DMS53 treated with DMSO at 0.1 percent for 48 hours (cell line): ENCODE data around the gene DLL4.

Source experiments
- DNase-seq: peaks from one replicate; lab custom pipeline; 2025; ENCODE audit not compliant: unreplicated experiment; lab: John Stamatoyannopoulos, UW

DLL4 gene

DNA sequence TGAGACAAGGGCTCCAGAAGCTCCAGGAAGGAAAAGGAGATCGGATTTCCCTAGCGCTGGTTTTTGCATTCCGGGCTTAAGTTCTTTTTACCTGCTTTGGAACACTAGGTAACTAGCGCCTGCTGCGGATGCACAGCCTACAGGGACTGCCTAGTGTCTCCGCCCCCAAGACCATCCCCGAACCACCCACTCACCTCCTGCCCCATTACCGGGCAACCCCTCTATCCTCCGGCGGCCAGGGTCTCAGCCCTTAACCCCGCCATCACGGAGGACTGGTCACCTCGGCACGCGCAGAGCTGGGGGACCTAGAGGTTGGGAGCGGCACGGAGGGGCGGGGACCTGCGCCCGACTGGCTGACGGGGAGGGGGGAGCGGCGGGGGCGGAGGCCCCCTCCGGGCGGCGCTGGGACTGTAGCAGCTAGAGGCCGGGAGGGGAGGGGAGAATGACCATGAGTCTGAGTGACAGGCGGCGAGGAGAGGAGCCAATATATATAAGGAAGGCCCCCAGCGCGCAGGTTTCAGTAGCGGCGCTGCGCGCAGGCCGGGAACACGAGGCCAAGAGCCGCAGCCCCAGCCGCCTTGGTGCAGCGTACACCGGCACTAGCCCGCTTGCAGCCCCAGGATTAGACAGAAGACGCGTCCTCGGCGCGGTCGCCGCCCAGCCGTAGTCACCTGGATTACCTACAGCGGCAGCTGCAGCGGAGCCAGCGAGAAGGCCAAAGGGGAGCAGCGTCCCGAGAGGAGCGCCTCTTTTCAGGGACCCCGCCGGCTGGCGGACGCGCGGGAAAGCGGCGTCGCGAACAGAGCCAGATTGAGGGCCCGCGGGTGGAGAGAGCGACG, at the start of gene DLL4:
Gene DLL4, plus strand, starts transcription at position 520 of the 839 bp plus-strand sequence. CDS start 329 bp downstream, outside the sequence.
- DNase-seq: peak; percentile 88

- DNase-seq: no peak
These were observed 49.5 kb upstream of the DLL4 start for GRCh38 chr15:40879609-40880008.

GRCh38 chr15:40881351-40881750, 47.8 kb upstream of the DLL4 start:
- no peak for DNase-seq

DNA sequence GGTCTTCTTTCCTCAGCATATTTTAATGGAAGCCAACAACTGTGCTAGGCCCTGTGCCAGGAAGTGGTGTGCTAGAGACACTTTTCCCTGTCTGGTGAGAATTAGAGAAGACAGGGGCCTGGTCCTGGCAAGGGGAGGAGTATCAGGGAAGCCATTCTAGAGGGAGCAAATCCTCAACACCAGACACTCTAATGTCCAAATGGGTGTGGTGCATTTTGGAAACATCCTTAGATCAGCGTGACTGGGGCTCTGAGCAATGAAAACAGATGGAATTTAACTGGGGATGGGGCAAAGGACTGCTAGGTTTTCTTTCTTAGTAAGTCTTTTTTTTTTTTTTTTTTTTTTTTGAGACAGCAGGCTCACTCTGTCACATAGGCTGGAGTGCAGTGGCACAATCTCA, 42.6 kb upstream of the DLL4 start:
- DNase-seq: no peak

GRCh38 chr15:40889112-40889511, 40.0 kb upstream of the DLL4 start:
- no peak for DNase-seq

DNA sequence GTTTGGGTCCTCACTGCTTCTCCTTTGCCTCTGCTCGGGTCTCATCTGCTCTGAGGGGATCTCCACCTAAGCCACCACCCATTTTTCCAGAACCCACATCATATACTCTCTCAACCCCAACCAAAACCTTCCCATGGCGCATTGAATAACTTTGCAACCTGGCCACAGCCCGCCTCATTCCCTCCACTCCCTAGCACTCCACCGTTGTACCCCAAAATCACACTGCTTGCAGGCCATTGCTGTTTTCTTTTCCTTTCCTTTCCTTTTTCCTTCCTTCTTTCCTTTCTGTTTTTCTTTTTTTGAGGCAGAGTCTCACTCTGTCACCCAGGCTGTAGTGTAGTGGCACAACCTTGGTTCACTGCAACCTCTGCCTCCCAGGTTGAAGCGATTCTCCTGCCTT, 38.0 kb upstream of the DLL4 start:
- DNase-seq: no peak

GRCh38 chr15:40891810-40892446, 37.2 kb upstream of the DLL4 start:
- DNase-seq: peak; percentile 62

DNA sequence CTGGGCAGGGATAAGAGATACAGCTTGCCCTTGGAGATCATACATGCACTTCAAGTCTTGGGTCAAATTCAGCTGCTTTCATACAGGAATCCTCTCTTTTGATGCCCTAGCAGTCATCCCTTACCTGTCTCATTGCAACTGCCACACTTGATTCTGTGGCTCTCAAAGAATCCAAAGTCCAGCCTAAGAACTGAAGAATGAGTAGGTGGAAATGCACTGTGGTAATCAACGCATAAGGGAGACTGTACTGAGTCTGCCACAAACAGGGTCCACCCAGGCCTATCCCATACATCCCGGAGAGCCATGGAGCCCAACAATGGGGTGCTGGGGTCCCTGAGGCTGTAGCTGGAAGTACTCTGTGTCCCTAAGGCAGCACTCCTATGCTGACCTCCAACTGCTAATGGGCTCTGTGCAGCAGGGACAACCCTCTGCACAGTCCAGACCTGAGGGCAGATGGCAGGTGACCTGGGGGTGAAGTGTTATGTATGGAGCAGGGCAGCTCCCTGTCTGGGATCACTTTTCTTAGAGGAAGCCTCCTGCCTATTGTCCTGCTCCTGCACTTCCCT, 36.6 kb upstream of the DLL4 start:
- no peak for DNase-seq

DNA sequence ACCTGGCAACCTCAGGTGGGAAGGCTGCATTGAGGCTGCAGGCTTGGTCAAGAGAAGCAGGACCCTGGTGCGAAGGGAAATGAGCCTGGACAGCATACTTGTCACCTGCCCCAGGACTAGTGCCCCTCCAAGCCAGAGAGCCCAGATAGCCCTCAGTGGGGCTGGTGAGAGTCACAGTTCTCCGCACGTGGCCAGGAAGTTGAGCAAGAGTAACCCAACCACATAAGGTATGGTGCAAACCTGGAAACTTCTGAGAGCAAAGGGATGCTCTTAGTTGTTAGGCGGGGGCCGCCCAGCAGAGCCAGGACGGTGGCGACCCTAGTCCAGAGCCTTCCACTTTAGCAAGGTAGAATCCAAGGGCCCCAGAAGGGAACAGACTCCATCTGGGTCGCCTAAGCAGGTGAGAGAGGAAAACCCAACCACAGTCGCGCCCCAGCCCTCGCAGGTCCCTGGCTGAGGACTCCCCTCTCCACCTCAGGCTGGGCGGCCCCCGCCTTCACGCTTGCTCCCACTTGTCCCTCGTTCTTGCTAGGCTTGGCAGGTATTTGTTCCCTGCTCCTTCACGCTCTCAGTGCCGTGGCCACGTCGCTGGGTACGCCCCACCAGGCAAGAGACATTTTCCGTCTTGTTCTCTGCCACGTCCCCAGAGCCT, 36.0 kb upstream of the DLL4 start:
- DNase-seq: no peak

DNA sequence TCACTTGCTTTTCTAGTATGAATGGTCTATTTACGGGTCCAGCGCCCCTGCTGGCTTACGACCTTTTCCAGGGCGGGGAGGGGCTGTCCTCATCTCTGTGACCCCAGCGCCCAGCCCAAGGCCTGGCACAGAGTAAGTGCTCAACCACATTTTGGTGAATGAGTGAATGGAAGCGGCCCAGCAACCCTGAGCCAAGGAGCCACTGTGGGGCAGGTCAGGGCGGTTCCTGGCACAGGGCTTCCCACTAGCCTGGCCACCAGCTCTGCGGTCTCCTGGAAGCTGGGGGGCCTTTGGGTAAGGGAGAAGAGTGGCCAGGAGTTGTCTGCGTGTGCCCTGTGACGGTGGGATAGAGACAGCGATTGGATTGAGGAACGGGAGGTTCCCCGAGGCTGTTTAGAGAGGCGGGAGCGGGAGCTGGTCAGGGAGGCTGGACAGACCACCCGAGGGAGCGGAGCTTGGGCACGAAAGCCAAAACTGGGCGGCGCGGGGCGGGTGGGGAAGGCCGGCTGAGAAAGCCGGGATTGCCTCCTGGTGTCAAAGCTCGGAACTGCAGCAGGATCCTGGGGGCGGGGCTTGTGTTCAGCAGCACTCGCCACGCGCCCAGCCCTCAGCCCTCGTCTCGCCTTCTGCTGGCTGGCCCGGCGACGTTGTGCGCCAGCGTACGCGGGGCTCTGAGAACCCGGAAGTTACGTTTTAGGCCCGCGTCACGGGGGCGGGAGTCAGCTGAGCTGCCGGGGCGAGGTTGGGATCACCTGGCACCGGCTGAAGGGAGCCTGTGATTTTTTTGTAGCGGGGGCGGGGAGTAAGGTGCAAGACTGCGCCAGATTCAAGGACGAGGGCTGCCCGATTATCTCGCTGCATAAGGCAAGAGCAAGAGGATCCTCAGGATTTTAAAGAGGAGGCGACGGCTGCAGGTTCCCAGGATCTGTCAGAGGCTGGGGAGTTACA, 35.1 kb upstream of the DLL4 start, which contains the start of gene VPS18:
Gene VPS18, plus strand, starts transcription at position 718 of the 948 bp plus-strand sequence. CDS start 319 bp downstream, outside the sequence.
- DNase-seq: peak; percentile 86

- no peak for DNase-seq
These were observed 34.3 kb upstream of the DLL4 start for GRCh38 chr15:40894681-40895448.

- DNase-seq: no peak
These were observed 29.5 kb upstream of the DLL4 start for GRCh38 chr15:40899536-40900207.

DNA sequence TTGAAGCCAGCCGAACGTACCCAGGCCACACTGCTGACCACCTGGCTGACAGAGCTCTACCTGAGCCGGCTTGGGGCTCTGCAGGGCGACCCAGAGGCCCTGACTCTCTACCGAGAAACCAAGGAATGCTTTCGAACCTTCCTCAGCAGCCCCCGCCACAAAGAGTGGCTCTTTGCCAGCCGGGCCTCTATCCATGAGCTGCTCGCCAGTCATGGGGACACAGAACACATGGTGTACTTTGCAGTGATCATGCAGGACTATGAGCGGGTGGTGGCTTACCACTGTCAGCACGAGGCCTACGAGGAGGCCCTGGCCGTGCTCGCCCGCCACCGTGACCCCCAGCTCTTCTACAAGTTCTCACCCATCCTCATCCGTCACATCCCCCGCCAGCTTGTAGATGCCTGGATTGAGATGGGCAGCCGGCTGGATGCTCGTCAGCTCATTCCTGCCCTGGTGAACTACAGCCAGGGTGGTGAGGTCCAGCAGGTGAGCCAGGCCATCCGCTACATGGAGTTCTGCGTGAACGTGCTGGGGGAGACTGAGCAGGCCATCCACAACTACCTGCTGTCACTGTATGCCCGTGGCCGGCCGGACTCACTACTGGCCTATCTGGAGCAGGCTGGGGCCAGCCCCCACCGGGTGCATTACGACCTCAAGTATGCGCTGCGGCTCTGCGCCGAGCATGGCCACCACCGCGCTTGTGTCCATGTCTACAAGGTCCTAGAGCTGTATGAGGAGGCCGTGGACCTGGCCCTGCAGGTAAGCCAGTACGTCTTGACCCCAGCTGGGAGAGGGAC, 28.7 kb upstream of the DLL4 start:
- DNase-seq: no peak

GRCh38 chr15:40901053-40901443, 28.1 kb upstream of the DLL4 start:
- DNase-seq: no peak

- DNase-seq: no peak
These were observed 26.3 kb upstream of the DLL4 start for GRCh38 chr15:40902605-40903561.

DNA sequence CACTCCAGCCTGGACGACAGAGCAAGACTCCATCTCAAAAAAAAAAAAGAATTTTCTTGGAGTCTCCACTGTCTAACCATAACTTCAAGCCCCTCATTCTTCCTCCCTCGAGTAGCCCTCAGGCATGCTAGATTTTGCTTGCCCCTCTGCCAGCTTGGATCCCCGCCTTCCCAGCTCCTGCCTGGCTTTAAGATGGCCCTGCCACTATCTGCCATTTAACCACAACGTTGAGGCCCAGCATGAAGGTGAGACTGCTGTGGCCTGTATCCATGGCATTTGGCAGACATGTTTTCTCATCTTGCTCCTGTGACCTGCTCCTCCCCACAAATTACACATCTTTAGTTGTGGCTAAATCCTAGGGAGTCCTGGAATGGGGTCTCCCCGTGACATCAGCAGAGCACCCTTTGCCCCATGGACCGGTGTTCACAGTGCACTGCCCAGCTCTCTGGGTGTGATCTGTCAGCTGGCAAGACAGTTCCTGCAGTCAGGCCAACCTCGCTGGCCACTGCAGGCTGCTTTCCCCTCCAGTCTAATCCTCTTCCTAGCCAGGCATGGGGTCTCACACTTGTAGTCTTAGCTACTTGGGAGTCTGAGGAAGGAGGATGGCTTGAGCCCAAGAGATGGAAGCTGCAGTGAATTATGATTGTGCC, 24.5 kb upstream of the DLL4 start:
- no peak for DNase-seq
